SK-N-SH treated with all-trans-retinoic acid at 6 μM for 48 hours (cell line): ENCODE results near the gene TMEM184A.

ENCODE experiments used
- ATAC-seq: fragments of 200-7000 bp; cut with Tn5 transposase; 3 replicates; pipeline ENCODE4 v1.9.1; 2020; ENCODE audit warnings: mild to moderate bottlenecking, moderate library complexity
- ARNTL ChIP-seq: fragments of 450-650 bp; formaldehyde crosslinking; IDR thresholded peaks from 2 replicates; pipeline ENCODE4 v1.5.0; 2020; ENCODE audit warnings: low read depth, mild to moderate bottlenecking, moderate library complexity, borderline replicate concordance
- BACH2 ChIP-seq: fragments of 250-450 bp; sonication (Bioruptor Pico); IDR thresholded peaks from 2 replicates; pipeline ENCODE4 v1.9.0; 2021; ENCODE audit warnings: mild to moderate bottlenecking, borderline replicate concordance
- CREB5 ChIP-seq: fragments of 250-450 bp; sonication (Bioruptor Pico); IDR thresholded peaks from 2 replicates; pipeline ENCODE4 v1.5.1; 2020; ENCODE audit warnings: low read depth, mild to moderate bottlenecking, moderate library complexity
- CSDC2 ChIP-seq: fragments of 250-450 bp; sonication (Bioruptor Pico); IDR thresholded peaks from 2 replicates; pipeline ENCODE4 v1.5.0; 2020; ENCODE audit warnings: mild to moderate bottlenecking, moderate library complexity
- CSRNP3 ChIP-seq: fragments of 250-450 bp; sonication (Bioruptor Pico); IDR thresholded peaks from 2 replicates; pipeline ENCODE4 v1.5.1; 2021; ENCODE audit warnings: mild to moderate bottlenecking, moderate library complexity
- ESRRG ChIP-seq: fragments of 250-450 bp; sonication (Bioruptor Pico); IDR thresholded peaks from 2 replicates; pipeline ENCODE4 v1.6.1; 2021; ENCODE audit warnings: mild to moderate bottlenecking
- GLIS3 ChIP-seq: fragments of 250-450 bp; sonication (Bioruptor Pico); IDR thresholded peaks from 2 replicates; pipeline ENCODE4 v1.5.0; 2020; ENCODE audit warnings: mild to moderate bottlenecking, moderate library complexity
- ISL1 ChIP-seq: fragments of 250-450 bp; sonication (Bioruptor Pico); IDR thresholded peaks from 2 replicates; pipeline ENCODE4 v2.1.2; 2022; ENCODE audit warnings: mild to moderate bottlenecking, moderate library complexity
- OSR1 ChIP-seq: fragments of 250-450 bp; sonication (Bioruptor Pico); IDR thresholded peaks from 2 replicates; pipeline ENCODE4 v1.8.0; 2022; ENCODE audit warnings: moderate library complexity, mild to moderate bottlenecking, inconsistent platforms
- POU6F1 ChIP-seq: fragments of 250-450 bp; sonication (Bioruptor Pico); IDR thresholded peaks from 2 replicates; pipeline ENCODE4 v1.8.0; 2021; ENCODE audit warnings: low read depth, mild to moderate bottlenecking, moderate library complexity, borderline replicate concordance
- RARB ChIP-seq: fragments of 250-450 bp; sonication (Bioruptor Pico); IDR thresholded peaks from 2 replicates; pipeline ENCODE4 v1.8.0; 2021; ENCODE audit warnings: mild to moderate bottlenecking, moderate library complexity
- TCF4 ChIP-seq: fragments of 250-450 bp; sonication (Bioruptor Pico); IDR thresholded peaks from 2 replicates; pipeline ENCODE4 v1.8.0; 2021; ENCODE audit warnings: mild to moderate bottlenecking, moderate library complexity, borderline replicate concordance
- TOX ChIP-seq: fragments of 250-450 bp; sonication (Bioruptor Pico); IDR thresholded peaks from 2 replicates; pipeline ENCODE4 v1.8.0; 2021; ENCODE audit warnings: mild to moderate bottlenecking, moderate library complexity, borderline replicate concordance
- TSHZ2 ChIP-seq: fragments of 250-450 bp; sonication (Bioruptor Pico); IDR thresholded peaks from 2 replicates; pipeline ENCODE4 v1.5.0; 2020; ENCODE audit warnings: mild to moderate bottlenecking, moderate library complexity
- ZC3H10 ChIP-seq: fragments of 250-450 bp; sonication (Bioruptor Pico); IDR thresholded peaks from 2 replicates; pipeline ENCODE4 v1.5.1; 2021; ENCODE audit warnings: mild to moderate bottlenecking, moderate library complexity
- ZFP3 ChIP-seq: fragments of 250-450 bp; sonication (Bioruptor Pico); IDR thresholded peaks from 2 replicates; pipeline ENCODE4 v1.5.0; 2020; ENCODE audit warnings: mild to moderate bottlenecking, moderate library complexity
- ZFP30 ChIP-seq: fragments of 450-650 bp; formaldehyde crosslinking; IDR thresholded peaks from 2 replicates; pipeline ENCODE4 v1.5.0; 2022; ENCODE audit warnings: mild to moderate bottlenecking, moderate library complexity
- ZNF565 ChIP-seq: fragments of 450-650 bp; formaldehyde crosslinking; conservative IDR thresholded peaks from 2 replicates; pipeline ENCODE4 v1.5.0; 2020; ENCODE audit warnings: low read depth, mild to moderate bottlenecking, moderate library complexity
- ZNF70 ChIP-seq: fragments of 450-650 bp; formaldehyde crosslinking; IDR thresholded peaks from 2 replicates; pipeline ENCODE4 v1.5.0; 2020; ENCODE audit warnings: mild to moderate bottlenecking, moderate library complexity
- ZNF8 ChIP-seq: fragments of 450-650 bp; formaldehyde crosslinking; IDR thresholded peaks from 2 replicates; pipeline ENCODE4 v1.5.0; 2020; ENCODE audit warnings: mild to moderate bottlenecking, moderate library complexity

Gene TMEM184A

GRCh38 chr7:1544178-1544895, 11.7 kb downstream of the TMEM184A start (continued):
- no peak for TF ChIP-seq TOX (CRISPR knock-in tag)
- TF ChIP-seq ESRRG (CRISPR knock-in tag): no peak
- no peak for TF ChIP-seq OSR1 (CRISPR knock-in tag)

- no peak for ATAC-seq
- TF ChIP-seq POU6F1 (CRISPR knock-in tag) (no peak), TCF4 (no peak), ZNF8 (CRISPR knock-in tag) (no peak)
These were observed 12.2 kb downstream of the TMEM184A start for GRCh38 chr7:1543826-1544177.

GRCh38 chr7:1542841-1543747, 12.9 kb downstream of the TMEM184A start:
- ATAC-seq: no peak
- TF ChIP-seq CSRNP3 (CRISPR knock-in tag) (no peak), TCF4 (no peak), OSR1 (CRISPR knock-in tag) (no peak), CSDC2 (CRISPR knock-in tag) (no peak), ARNTL (CRISPR knock-in tag) (no peak), GLIS3 (no peak), BACH2 (CRISPR knock-in tag) (no peak), TSHZ2 (CRISPR knock-in tag) (no peak), RARB (CRISPR knock-in tag) (no peak)

- ATAC-seq: no peak
- TF ChIP-seq ZNF565 (CRISPR knock-in tag) (no peak), ISL1 (CRISPR knock-in tag) (no peak), GLIS3 (no peak), OSR1 (CRISPR knock-in tag) (no peak), BACH2 (CRISPR knock-in tag) (no peak), POU6F1 (CRISPR knock-in tag) (no peak), CSDC2 (CRISPR knock-in tag) (no peak), ESRRG (CRISPR knock-in tag) (no peak), ZNF8 (CRISPR knock-in tag) (no peak), ZFP30 (CRISPR knock-in tag) (no peak), ZNF70 (CRISPR knock-in tag) (no peak), ZC3H10 (CRISPR knock-in tag) (no peak), ZFP3 (CRISPR knock-in tag) (no peak), CREB5 (no peak)
These were observed 13.7 kb downstream of the TMEM184A start for GRCh38 chr7:1542329-1542728.
